ENCODE measurements around the gene ZDHHC14.
"Not testable (repeated sequence)": the region's sequence is repeated elsewhere in the genome, so short reads cannot be mapped to it uniquely, and the experiment has no call there.

The ZDHHC14 gene

DNA sequence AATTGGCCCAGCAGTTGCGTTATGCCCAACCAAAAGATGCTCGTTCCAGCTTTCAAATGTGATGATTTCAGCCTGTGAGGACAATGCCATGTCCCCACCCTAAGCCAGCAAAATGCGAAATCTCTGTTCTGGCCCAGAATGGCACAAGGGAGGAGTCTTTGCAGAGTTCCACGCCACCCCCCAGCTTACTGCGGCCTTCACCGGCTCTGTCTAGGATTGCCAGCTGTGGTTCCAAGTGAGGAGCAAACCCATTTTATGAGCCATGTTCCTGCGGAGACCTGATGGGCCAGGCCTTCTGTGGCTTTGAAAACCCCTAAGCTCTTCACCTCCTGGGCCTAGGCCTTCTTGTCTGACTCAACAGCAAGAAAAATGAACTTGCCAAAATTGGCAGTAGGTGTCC is 295.3 kb downstream of the ZDHHC14 start:
- no peak for DNase-seq

GRCh38 chr6:157677235-157677634 is 296.2 kb downstream of the ZDHHC14 start:
- no peak for DNase-seq

DNA sequence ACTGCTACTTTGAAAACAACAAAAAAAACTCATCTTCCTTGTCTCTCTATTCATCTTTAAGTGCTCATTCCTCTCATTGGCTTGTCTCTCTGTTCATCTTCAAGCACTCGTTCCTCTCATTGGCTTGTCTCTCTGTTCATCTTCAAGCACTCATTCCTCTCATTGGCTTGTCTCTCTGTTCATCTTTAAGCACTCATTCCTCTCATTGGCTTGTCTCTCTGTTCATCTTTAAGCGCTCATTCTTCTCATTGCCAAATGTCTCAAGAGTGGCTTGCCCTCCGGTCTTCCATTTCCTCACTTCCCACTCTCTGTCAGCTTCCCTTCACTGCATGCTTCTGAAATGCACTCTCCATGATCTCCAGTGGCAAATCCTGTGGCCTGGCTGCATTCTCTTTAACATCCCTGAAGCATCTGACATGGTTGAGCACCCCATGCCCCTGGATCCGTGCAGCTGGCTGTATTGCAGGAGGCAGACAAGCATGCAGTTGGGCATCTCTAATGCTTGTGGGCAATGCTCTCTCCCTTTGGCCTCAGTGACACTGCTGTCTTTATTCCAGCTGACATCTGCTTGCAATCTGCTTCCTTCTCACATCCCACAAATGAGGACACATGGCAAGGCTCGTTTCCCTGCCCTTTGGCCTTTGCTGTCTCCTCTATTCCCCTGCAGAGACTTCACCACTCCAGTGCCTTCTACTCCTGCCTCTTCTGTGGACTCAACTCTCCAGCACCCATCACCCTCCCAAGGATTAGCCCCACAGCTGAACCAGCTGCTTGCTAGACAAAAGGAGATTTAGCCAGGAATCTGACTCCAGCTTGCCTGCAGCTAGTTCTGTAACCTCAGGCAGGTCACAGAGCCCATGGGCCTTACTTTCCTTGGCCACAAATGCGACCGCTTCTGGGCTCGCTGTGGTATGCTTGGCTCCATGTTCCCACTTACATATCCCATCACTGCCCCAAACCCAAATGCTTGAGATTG is 298.9 kb downstream of the ZDHHC14 start:
- DNase-seq = no peak

- no peak for DNase-seq
These were observed 300.2 kb downstream of the ZDHHC14 start for GRCh38 chr6:157681041-157681650.

DNA sequence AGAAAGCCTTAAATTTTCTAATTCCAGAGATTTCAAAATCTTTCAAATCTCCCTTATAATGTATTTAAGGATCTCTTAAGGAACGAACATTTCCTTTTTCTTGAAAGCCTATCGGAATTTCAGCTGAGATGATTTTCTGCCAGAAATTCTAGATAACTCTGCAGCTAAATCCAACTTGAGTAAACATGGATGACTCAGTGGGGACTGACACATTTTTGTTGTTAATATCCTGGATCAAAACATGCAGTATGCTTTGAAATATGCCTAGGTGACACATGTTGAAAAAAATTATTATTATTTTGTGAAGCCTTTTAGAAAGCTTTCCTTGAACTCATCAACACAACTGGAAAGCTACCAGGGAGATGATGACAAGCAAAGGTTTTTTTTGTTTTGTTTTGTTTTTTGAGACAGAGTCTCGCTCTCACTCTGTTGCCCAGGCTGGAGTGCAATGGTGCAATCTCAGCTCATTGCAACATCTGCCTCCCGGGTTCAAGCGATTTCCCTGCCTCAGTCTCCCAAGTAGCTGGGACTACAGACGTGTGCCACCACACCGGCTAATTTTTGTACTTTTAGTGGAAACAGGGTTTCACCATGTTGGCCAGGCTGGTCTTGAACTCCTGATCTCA is 302.0 kb downstream of the ZDHHC14 start:
- DNase-seq = no peak

DNA sequence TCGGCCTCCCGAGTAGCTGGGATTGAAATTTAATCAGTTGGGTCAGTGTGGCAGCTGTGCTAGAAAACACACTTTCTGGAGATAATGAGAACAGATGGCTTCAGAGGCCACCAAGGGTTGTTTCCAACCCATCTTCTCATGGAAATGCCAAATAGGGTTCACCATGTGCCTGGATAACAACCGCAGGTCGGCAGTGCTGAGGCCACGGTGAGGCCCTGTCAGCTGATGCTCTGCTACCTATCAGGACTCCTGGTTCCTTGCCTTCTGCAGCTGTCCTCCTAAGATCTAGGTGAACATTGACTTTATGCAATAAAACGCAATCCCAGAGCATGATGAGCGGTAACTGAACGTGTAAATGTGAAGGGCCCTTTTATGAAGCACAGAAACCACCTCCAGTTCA is 302.7 kb downstream of the ZDHHC14 start:
- DNase-seq = no peak

DNA sequence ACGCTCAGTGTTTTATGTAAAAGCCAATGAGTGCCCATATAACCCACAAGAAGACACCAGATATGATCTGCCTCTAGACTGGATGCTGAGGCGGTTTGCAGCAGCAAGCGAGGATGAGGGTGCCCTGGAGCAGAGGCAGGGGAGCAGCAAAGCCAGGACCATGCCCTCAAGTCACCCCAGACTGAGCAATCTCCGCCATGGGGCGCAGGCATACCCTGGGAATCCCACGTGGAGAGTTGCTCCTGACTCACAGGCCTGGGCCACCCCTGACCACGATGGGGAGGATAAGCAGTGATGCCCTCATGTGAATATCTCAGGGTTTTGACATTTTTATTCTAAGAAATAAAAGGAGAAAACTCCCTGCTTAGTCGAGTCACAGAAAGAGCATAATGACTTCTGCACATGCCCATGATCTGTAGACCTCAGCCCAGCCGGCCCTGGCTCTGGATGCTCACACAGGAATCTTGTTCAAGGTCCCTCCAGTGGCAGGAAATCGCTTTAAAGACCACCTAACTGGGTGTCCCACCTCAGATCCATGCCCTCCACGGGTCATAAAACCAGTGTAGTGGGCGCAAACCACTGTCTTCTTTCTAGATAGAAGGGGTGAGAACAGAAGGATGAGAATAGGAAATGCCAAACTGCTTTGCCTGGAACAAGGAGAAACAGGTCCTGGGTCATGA is 303.8 kb downstream of the ZDHHC14 start:
- no peak for DNase-seq

- no peak for DNase-seq
These were observed 304.7 kb downstream of the ZDHHC14 start for GRCh38 chr6:157685596-157686280.

DNA sequence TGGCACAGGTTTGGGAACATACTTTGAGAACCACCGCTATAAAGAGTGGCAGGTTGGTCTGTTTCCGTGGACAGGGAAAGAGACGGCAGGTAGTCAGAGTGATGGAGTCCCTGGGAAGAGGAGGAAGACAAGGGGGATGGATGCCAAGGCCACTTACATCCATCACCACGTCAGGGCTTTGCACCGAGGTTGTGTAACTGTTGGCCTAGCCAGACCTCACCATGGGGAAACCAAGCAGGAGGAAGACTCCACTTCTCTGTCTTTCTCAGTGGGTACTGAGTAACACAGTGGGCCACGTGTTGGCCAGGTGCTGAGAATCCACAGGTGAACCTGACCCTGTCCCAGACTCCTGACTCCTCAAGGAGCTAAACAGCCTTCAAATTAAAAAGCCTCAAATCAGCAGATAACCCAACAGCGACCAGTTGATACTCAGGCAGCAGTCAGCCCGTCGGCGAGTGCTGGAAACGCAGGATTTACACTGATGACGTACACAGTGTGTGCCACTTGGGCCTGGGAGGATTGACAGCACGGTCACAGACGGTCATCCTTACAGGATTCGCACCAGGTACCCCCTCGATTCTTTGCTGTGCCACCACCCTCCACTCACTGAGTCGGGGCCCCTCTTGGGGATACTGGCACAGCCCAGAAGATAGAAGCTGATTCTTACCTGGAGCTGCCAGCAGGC is 307.4 kb downstream of the ZDHHC14 start:
- no peak for DNase-seq

DNA sequence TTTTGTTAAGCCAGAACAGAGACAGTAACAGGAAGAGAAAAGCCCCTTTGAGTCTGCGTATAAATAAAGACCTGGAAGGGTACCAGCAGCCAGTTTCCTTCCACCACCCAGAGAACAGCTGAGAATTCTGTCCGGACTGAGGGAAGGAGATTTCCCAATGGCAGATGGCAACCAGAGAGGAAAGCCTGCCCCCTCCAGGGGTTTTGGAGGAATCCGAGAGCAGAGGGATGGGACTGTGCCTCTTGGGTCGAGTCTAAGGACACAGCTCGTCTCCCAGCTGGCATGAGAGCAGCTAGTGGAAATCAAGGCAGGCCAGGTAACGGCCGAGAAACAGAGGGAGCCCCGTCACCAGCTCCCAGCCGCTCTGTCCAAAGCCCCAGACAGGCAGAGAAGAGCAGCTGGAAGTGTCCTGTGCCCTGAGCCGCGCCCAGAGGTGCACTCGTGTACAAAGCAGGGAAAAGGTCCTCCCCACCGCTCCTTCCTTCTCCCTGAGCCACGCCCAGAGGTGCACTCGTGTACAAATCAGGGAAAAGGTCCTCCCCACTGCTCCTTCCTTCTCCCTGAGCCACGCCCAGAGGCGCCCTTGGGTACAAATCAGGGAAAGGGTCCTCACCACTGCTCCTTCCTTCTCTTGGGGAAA is 308.1 kb downstream of the ZDHHC14 start:
- no peak for DNase-seq

DNA sequence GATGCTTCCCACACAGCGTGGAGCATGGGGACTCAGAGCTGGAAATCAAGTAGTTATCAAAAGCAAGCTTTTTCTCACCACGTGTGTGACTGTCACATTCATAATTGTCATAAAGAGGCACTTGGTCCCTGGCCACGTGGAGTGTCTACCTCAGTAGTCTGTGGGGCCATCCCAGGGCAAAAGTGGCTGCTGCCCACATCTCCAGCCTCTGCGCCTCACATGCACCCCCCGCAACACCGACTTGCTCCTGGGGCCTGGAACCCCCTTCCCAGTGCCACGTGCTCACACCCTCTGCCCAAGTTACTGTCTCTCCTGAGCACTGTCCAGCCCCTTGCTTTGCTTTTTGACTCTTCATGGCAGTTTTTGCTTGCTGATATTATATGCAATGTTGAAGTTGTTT is 308.9 kb downstream of the ZDHHC14 start:
- DNase-seq = no peak

DNA sequence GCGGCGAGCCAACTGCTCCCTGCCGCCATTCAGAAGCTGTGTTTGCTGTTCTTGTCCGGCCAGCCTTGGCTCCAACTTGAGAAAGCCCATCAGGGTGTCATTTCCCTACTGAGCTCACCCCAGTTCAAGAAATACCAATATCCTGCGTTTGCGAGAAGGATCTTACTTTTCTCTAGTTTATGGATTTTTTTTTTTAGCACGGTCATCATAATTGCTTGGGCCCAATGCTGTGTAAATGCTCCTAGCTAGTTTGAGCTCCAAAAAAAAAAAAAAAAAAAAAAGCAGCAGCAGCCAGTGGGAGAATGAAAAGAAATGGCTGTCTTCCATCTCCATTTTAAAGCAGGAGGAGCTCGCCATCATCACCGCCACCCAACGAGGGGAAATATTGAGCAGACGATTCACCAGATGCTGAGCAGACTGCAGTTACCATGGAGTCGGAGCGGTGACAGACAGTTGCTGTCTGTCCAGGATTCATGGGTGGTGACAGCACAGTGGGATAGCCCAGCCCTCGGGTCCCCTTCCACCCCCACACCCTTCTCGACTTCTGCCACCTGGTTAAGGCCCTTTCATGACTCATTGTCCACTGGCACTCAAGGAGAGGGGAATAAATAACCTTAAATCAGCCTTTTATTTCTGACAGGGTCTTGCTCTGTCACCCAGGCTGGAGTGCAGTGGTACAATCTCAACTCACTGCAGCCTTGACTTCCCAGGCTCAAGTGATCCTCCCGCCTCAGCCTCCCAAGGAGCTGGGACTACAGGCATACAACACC is 309.6 kb downstream of the ZDHHC14 start:
- no peak for DNase-seq

DNA sequence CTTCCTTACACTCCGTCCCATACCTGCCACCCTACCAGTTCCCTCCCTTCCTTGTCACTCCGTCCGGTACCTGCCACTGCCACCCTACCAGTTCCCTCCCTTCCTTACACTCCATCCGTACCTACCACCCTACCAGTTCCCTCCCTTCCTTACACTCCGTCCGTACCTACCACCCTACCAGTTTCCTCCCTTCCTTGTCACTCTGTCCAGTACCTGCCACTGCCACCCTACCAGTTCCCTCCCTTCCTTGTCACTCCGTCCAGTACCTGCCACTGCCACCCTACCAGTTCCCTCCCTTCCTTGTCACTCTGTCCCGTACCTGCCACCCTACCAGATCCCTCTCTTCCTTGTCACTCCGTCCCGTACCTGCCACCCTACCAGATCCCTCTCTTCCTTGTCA is 310.6 kb downstream of the ZDHHC14 start:
- DNase-seq = not testable (repeated sequence)

DNA sequence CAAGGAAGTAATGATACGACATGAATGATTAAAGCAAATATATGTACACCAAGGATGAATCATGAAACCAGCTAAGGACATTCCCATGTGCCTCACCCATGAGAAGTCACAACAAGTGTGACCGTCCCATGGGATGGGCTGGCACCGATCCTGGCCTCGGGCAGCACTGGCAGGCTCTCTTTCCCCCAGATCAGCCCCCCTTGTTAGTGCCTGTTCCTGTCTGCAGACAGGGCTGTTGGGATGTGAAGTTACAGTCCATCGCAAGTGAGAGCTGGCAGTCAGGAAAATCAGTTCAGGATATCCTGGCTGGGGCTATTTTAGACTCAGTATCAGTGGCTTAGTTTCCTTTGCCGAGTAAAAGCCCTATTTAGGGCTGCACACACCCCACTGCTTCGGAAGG is 312.9 kb downstream of the ZDHHC14 start:
- no peak for DNase-seq

- no peak for DNase-seq
These were observed 314.5 kb downstream of the ZDHHC14 start for GRCh38 chr6:157695301-157696040.

GRCh38 chr6:157699777-157700636 is 319.0 kb downstream of the ZDHHC14 start:
- DNase-seq = peak; percentile 8

- not testable (repeated sequence) for DNase-seq
These were observed 325.4 kb downstream of the ZDHHC14 start for GRCh38 chr6:157706351-157706750.

- DNase-seq = no peak
These were observed 325.9 kb downstream of the ZDHHC14 start for GRCh38 chr6:157706883-157707282.

GRCh38 chr6:157707576-157707975 is 326.6 kb downstream of the ZDHHC14 start:
- DNase-seq = no peak
